GM12878 (cell line): Measurements from ENCODE around the gene DOHH. TPM values are rescaled to one million over a fixed set of nuclear protein-coding genes. Genes with fewer than 3 reads are reported as not detected.

Experiments
- ATAC-seq: fragments of 200-7000 bp; cut with Tn5 transposase; 3 replicates; pipeline ENCODE4 v1.9.1; 2020; ENCODE audit warnings: mild to moderate bottlenecking, moderate library complexity
- BruUV-seq: library from RNA; stranded (reverse); fragments of 400-500 nt; replicated peaks from 2 replicates; lab custom pipeline; 2021; lab: Mats Ljungman, UMichigan
- CTCF ChIA-PET: fragments of 300-600 bp; sonication (Branson Sonifier 250); formaldehyde crosslinking; extraction: SDS; loops from one replicate; lab custom pipeline; 2021; ENCODE audit warnings: inconsistent platforms; lab: Yijun Ruan, JAX
- POLR2A ChIA-PET: fragments of 350-600 bp; formaldehyde crosslinking; extraction: SDS; loops from one replicate; lab custom pipeline; 2021; ENCODE audit warnings: inconsistent platforms; lab: Charles Lee
- RAD21 ChIA-PET: fragments of 300-600 bp; sonication (Branson Sonifier 250); formaldehyde crosslinking; loops from one replicate; lab custom pipeline; 2023; ENCODE audit warnings: antibody characterized with exemption; ENCODE audit not compliant: unreplicated experiment; lab: Charles Lee
- SMC1A ChIA-PET: fragments of 300-600 bp; sonication (Branson Sonifier 250); formaldehyde crosslinking; loops from one replicate; lab custom pipeline; 2023; ENCODE audit not compliant: unreplicated experiment, uncharacterized antibody; lab: Charles Lee
- DNase-seq: peaks from one replicate; pipeline ENCODE4 v3.0.0-alpha.2; 2011; ENCODE audit warnings: low read depth, low spot score
- FAIRE-seq: peaks from 3 replicates; lab custom pipeline; 2011; peaks lifted over from hg19 to GRCh38; lab: Jason Lieb, UNC
- H2AFZ ChIP-seq: 2 replicates; pipeline ENCODE4 v1.6.0; 2011; ENCODE audit warnings: low read depth, low read length, control low read depth; ENCODE audit not compliant: control insufficient read depth
- H3K27ac ChIP-seq: 2 replicates; pipeline ENCODE4 v1.5.1; 2011; ENCODE audit warnings: control low read depth; ENCODE audit not compliant: control insufficient read depth, insufficient read depth
- H3K27me3 ChIP-seq, 2 experiments: replicated peaks in 1 of 2; 2 replicates each; pipeline versions ENCODE4 v1.6.0 to v1.6.1; 2011; ENCODE audit warnings: low read length in 1 of 2; ENCODE audit not compliant: control insufficient read depth in 2 of 2, insufficient read depth in 2 of 2
- H3K36me3 ChIP-seq, 2 experiments: 2 replicates each; pipeline ENCODE4 v1.5.1; 2011; ENCODE audit warnings: low read length in 1 of 2; ENCODE audit not compliant: control insufficient read depth in 2 of 2, insufficient read depth in 2 of 2
- H3K4me1 ChIP-seq: 2 replicates; pipeline ENCODE4 v1.6.1; 2011; ENCODE audit warnings: mild to moderate bottlenecking, low read length, moderate library complexity, mixed read lengths; ENCODE audit not compliant: control insufficient read depth, insufficient read depth
- H3K4me2 ChIP-seq: 2 replicates; pipeline ENCODE4 v1.6.0; 2011; ENCODE audit warnings: control low read depth; ENCODE audit not compliant: control insufficient read depth, insufficient read depth
- H3K4me3 ChIP-seq: fragments of 200-600 bp; sonication (generic); 2 replicates; pipeline ENCODE4 v1.5.1; 2016
- H3K79me2 ChIP-seq: 2 replicates; pipeline ENCODE4 v1.6.0; 2011; ENCODE audit warnings: low read length; ENCODE audit not compliant: control insufficient read depth, insufficient read depth
- H3K9ac ChIP-seq: 2 replicates; pipeline ENCODE4 v1.8.0; 2011; ENCODE audit warnings: low read length, control low read depth, mixed read lengths; ENCODE audit not compliant: control insufficient read depth, insufficient read depth
- H3K9me3 ChIP-seq: replicated peaks from 3 replicates; pipeline ENCODE4 v1.5.1; 2011; ENCODE audit warnings: mild to moderate bottlenecking, low read length; ENCODE audit not compliant: control insufficient read depth, insufficient read depth
- H4K20me1 ChIP-seq: 2 replicates; pipeline ENCODE4 v1.6.0; 2011; ENCODE audit not compliant: control insufficient read depth, insufficient read depth
- CBX3 ChIP-seq: fragments of 200-600 bp; sonication (generic); IDR thresholded peaks from 2 replicates; pipeline ENCODE4 v1.6.1; 2016; ENCODE audit warnings: low read depth, borderline replicate concordance
- EGR1 ChIP-seq, 2 experiments: IDR thresholded peaks; 1 replicate in 1 of 2; 2 replicates in 1 of 2; pipeline ENCODE4 v1.6.1; 2011 to 2012; ENCODE audit warnings: low read depth in 2 of 2, low read length in 2 of 2, borderline replicate concordance in 1 of 2, mild to moderate bottlenecking in 1 of 2, moderate library complexity in 1 of 2
- EP300 ChIP-seq, 2 experiments: fragments of 150-350 bp in 1 of 2; IDR thresholded peaks; 2 replicates each; pipeline ENCODE4 v1.6.1; 2011 to 2012; ENCODE audit warnings: low read depth in 2 of 2, low read length in 2 of 2, borderline replicate concordance in 1 of 2, improper control_type of control experiment in 1 of 2, inconsistent platforms in 1 of 2; ENCODE audit not compliant: control insufficient read depth in 1 of 2
- MEF2A ChIP-seq: IDR thresholded peaks from 2 replicates; pipeline ENCODE4 v1.6.1; 2011; ENCODE audit warnings: low read depth, mild to moderate bottlenecking, low read length, moderate library complexity; ENCODE audit not compliant: insufficient read depth
- MTA3 ChIP-seq: IDR thresholded peaks from 2 replicates; pipeline ENCODE4 v1.6.1; 2012; ENCODE audit warnings: low read length, inconsistent platforms, borderline replicate concordance
- SUPT20H ChIP-seq: IDR thresholded peaks from 2 replicates; pipeline ENCODE4 v1.6.1; 2011; ENCODE audit warnings: low read depth, mild to moderate bottlenecking, low read length, moderate library complexity, borderline replicate concordance; ENCODE audit not compliant: control insufficient read depth
- TAF1 ChIP-seq: IDR thresholded peaks from 2 replicates; pipeline ENCODE4 v1.6.1; 2011; ENCODE audit warnings: mild to moderate bottlenecking, low read depth, low read length, borderline replicate concordance
- YBX1 ChIP-seq: fragments of 450-650 bp; IDR thresholded peaks from 2 replicates; pipeline ENCODE4 v1.6.1; 2016; ENCODE audit warnings: antibody characterized with exemption
- WGBS: methylation state at CpG from one replicate; pipeline ENCODE4 v1.1.6; 2016; ENCODE audit warnings: low lambda C conversion rate; ENCODE audit not compliant: insufficient replicate concordance, insufficient coverage; ENCODE audit errors: missing lambda C conversion rate; 5-methylcytosine and 5-hydroxymethylcytosine counted together
- in situ Hi-C: fragments of 300-500 bp; cut with MboI; formaldehyde crosslinking; loops from 9 replicates; pipeline ENCODE4 v1.14.3; 2018; ENCODE audit warnings: mixed read lengths
- intact Hi-C: fragments of 100-400 bp; cut with micrococcal nuclease; formaldehyde crosslinking; loops from one replicate; pipeline ENCODE4 v1.14.2; 2022; ENCODE audit not compliant: unreplicated experiment
- polyA plus RNA-seq, 11 experiments: library from polyadenylated mRNA; depleted of rRNA in 4 of 11; unstranded in 6 of 11; stranded (reverse) in 5 of 11; fragments of >200 nt; fragmentation: Nextera tagmentation in 4 of 11; fragmentation: Illumina TruSeq in 1 of 11; extraction: Ambion mirVana in 4 of 11; extraction: Trizol in 1 of 11; gene quantifications; 1 replicate in 1 of 11; 2 replicates in 10 of 11; pipeline versions ENCODE4 v1.2.1 to v1.2.3, GENCODE V29; 2011 to 2016; ENCODE audit warnings: inconsistent platforms in 2 of 11, missing spikeins in 2 of 11, low read depth in 1 of 11
- total RNA-seq, 4 experiments: library from RNA; depleted of rRNA in 3 of 4; stranded (reverse); fragments of >200 nt in 3 of 4; fragmentation: Illumina TruSeq in 1 of 4; extraction: Trizol in 1 of 4; gene quantifications; 2 replicates each; pipeline versions ENCODE4 v1.2.1 to v1.2.3, GENCODE V29; 2013 to 2021
- TF ChIP-seq, protein P1 (sequence below): fragments of 450-650 bp; IDR thresholded peaks from 2 replicates; pipeline ENCODE4 v1.6.1; 2017; ENCODE audit warnings: mild to moderate bottlenecking, moderate library complexity
- TF ChIP-seq, protein P2 (sequence below), 3 experiments: IDR thresholded peaks in 2 of 3; conservative IDR thresholded peaks in 1 of 3; 2 replicates each; pipeline ENCODE4 v1.5.1; 2011; ENCODE audit warnings: low read depth in 3 of 3, low read length in 3 of 3, mild to moderate bottlenecking in 3 of 3, control low read depth in 2 of 3, moderate library complexity in 2 of 3, inconsistent platforms in 1 of 3, mixed read lengths in 1 of 3; ENCODE audit not compliant: control insufficient read depth in 2 of 3, insufficient read depth in 1 of 3; ENCODE audit errors: extremely low read depth in 1 of 3
- TF ChIP-seq, protein P3 (sequence below): IDR thresholded peaks from 2 replicates; pipeline ENCODE4 v1.6.1; 2012; ENCODE audit warnings: improper control_type of control experiment, low read depth, low read length; ENCODE audit not compliant: insufficient replicate concordance

DOHH gene
- total and polyA plus RNA-seq, 10 of the 15 experiments (the other 5 are each of a cell fraction or from before 2014, with no cell fraction given), result 0.11 to 28.6 (median 11.7) TPM

DNA sequence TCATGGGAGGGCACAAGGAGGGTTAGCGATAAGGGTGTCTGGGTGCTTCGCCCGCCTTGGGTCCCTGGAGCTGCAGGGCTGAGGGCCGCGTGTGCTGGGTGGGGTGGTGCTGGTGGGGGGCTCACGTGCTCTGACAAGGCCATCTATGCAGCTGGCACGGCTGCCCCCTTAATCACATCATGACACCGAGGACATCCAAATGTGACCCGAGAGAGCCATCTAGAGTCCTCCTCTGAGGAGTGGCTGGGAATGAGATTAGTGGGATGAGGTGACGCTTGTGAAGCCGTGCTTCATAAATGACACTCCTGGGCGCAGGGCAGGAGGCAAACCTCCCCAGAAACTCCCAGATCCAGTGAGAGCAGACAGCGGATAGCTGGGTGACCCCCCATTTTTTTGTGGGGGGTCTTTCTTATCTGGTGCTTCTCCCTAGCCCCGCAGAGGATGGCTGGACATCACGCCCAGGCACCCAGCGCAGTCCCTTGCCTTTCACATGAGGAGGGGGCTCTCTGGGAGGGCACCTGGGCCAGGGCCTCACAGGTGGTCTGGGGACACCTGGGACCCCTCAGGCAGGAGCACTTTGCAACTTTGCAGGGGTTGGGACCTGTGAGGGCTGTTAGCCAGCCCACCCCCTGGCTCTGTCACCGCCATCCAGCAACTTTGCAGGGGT lies 12.2 kb upstream of the DOHH start:
- Histone ChIP-seq H2AFZ (no peak overlapping the region), H3K9ac (no peak overlapping the region), H3K4me3 (no peak overlapping the region), H3K4me2 (no peak overlapping the region), H3K9me3 (no peaks in the 10 kb centered on the region), H3K27me3 (no peaks in the 10 kb centered on the region), H3K27ac (no peak overlapping the region), H3K79me2 (peaks cover 32% of the 10 kb centered on the region), H3K4me1 (peaks cover 9% of the 10 kb centered on the region; the same call in 1 of the 2 replicates), H4K20me1 (no peaks in the 10 kb centered on the region), H3K36me3 (peaks cover 0 to 1% of the 10 kb centered on the region in 2 experiments; a peak in 3 of 4 replicates)
- SMC1A ChIA-PET, result no interaction called here
- no peak for FAIRE-seq
- CTCF ChIA-PET, result no interaction called here
- no peak for ATAC-seq
- DNase-seq, result no peak
- RAD21 ChIA-PET, result no interaction called here
- POLR2A ChIA-PET, result no interaction called here
- intact Hi-C loops, result no loop called here
- 91% methylated on average over 17 of the region's 17 CpGs for WGBS
- in situ Hi-C loops, result no loop called here
- BruUV-seq, result no TSS peak
- TF ChIP-seq EP300 (IDR thresholded peaks at IDR 0.05; ENCODE audit: borderline replicate concordance in 1 of 2, control insufficient read depth in 1 of 2, low read depth in 2 of 2, low read length in 2 of 2) (no peak), YBX1 (no peak), SUPT20H (no peak), EGR1 (IDR thresholded peaks at IDR 0.05; ENCODE audit: borderline replicate concordance in 1 of 2, low read depth in 2 of 2, low read length in 2 of 2) (no peak), MTA3 (no peak), CBX3 (no peak), TAF1 (no peak), MEF2A (no peak)
- TF ChIP-seq, protein P1, sequence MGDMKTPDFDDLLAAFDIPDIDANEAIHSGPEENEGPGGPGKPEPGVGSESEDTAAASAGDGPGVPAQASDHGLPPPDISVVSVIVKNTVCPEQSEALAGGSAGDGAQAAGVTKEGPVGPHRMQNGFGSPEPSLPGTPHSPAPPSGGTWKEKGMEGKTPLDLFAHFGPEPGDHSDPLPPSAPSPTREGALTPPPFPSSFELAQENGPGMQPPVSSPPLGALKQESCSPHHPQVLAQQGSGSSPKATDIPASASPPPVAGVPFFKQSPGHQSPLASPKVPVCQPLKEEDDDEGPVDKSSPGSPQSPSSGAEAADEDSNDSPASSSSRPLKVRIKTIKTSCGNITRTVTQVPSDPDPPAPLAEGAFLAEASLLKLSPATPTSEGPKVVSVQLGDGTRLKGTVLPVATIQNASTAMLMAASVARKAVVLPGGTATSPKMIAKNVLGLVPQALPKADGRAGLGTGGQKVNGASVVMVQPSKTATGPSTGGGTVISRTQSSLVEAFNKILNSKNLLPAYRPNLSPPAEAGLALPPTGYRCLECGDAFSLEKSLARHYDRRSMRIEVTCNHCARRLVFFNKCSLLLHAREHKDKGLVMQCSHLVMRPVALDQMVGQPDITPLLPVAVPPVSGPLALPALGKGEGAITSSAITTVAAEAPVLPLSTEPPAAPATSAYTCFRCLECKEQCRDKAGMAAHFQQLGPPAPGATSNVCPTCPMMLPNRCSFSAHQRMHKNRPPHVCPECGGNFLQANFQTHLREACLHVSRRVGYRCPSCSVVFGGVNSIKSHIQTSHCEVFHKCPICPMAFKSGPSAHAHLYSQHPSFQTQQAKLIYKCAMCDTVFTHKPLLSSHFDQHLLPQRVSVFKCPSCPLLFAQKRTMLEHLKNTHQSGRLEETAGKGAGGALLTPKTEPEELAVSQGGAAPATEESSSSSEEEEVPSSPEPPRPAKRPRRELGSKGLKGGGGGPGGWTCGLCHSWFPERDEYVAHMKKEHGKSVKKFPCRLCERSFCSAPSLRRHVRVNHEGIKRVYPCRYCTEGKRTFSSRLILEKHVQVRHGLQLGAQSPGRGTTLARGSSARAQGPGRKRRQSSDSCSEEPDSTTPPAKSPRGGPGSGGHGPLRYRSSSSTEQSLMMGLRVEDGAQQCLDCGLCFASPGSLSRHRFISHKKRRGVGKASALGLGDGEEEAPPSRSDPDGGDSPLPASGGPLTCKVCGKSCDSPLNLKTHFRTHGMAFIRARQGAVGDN, result no peak
- TF ChIP-seq, protein P2, sequence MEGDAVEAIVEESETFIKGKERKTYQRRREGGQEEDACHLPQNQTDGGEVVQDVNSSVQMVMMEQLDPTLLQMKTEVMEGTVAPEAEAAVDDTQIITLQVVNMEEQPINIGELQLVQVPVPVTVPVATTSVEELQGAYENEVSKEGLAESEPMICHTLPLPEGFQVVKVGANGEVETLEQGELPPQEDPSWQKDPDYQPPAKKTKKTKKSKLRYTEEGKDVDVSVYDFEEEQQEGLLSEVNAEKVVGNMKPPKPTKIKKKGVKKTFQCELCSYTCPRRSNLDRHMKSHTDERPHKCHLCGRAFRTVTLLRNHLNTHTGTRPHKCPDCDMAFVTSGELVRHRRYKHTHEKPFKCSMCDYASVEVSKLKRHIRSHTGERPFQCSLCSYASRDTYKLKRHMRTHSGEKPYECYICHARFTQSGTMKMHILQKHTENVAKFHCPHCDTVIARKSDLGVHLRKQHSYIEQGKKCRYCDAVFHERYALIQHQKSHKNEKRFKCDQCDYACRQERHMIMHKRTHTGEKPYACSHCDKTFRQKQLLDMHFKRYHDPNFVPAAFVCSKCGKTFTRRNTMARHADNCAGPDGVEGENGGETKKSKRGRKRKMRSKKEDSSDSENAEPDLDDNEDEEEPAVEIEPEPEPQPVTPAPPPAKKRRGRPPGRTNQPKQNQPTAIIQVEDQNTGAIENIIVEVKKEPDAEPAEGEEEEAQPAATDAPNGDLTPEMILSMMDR (IDR thresholded peaks at IDR 0.05 in 2 of 3, conservative IDR thresholded peaks at IDR 0.05 in 1 of 3; ENCODE audit: control insufficient read depth in 2 of 3, extremely low read depth in 1 of 3, insufficient read depth in 1 of 3, low read depth in 3 of 3, low read length in 3 of 3), result no peak
- TF ChIP-seq, protein P3, sequence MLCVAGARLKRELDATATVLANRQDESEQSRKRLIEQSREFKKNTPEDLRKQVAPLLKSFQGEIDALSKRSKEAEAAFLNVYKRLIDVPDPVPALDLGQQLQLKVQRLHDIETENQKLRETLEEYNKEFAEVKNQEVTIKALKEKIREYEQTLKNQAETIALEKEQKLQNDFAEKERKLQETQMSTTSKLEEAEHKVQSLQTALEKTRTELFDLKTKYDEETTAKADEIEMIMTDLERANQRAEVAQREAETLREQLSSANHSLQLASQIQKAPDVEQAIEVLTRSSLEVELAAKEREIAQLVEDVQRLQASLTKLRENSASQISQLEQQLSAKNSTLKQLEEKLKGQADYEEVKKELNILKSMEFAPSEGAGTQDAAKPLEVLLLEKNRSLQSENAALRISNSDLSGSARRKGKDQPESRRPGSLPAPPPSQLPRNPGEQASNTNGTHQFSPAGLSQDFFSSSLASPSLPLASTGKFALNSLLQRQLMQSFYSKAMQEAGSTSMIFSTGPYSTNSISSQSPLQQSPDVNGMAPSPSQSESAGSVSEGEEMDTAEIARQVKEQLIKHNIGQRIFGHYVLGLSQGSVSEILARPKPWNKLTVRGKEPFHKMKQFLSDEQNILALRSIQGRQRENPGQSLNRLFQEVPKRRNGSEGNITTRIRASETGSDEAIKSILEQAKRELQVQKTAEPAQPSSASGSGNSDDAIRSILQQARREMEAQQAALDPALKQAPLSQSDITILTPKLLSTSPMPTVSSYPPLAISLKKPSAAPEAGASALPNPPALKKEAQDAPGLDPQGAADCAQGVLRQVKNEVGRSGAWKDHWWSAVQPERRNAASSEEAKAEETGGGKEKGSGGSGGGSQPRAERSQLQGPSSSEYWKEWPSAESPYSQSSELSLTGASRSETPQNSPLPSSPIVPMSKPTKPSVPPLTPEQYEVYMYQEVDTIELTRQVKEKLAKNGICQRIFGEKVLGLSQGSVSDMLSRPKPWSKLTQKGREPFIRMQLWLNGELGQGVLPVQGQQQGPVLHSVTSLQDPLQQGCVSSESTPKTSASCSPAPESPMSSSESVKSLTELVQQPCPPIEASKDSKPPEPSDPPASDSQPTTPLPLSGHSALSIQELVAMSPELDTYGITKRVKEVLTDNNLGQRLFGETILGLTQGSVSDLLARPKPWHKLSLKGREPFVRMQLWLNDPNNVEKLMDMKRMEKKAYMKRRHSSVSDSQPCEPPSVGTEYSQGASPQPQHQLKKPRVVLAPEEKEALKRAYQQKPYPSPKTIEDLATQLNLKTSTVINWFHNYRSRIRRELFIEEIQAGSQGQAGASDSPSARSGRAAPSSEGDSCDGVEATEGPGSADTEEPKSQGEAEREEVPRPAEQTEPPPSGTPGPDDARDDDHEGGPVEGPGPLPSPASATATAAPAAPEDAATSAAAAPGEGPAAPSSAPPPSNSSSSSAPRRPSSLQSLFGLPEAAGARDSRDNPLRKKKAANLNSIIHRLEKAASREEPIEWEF, result no peak
